Endodermal cell (in vitro differentiated cells): ENCODE data around the gene CHST1. TPM values are rescaled to one million over a fixed set of nuclear protein-coding genes. Genes with fewer than 3 reads are reported as not detected.

Source experiments
- DNase-seq: peaks from one replicate; pipeline ENCODE4 v3.0.0-alpha.2; 2017
- H3K27ac ChIP-seq: 2 replicates; pipeline ENCODE4 v1.5.1; 2013; ENCODE audit warnings: mild to moderate bottlenecking, low read depth, low read length, moderate library complexity
- H3K27me3 ChIP-seq: 2 replicates; pipeline ENCODE4 v1.6.1; 2013; ENCODE audit warnings: mild to moderate bottlenecking, low read length, moderate library complexity; ENCODE audit not compliant: insufficient read depth, control insufficient read depth, poor library complexity, severe bottlenecking
- H3K36me3 ChIP-seq: 2 replicates; pipeline ENCODE4 v1.7.0; 2013; ENCODE audit warnings: mild to moderate bottlenecking, low read length, moderate library complexity; ENCODE audit not compliant: control insufficient read depth, insufficient read depth
- H3K4me1 ChIP-seq: one replicate; pipeline ENCODE4 v1.7.0; 2013; ENCODE audit warnings: low read length; ENCODE audit not compliant: control insufficient read depth, insufficient read depth
- H3K4me3 ChIP-seq: 2 replicates; pipeline ENCODE4 v1.5.1; 2013; ENCODE audit warnings: mild to moderate bottlenecking, low read length, moderate library complexity
- H3K9ac ChIP-seq: 2 replicates; pipeline ENCODE4 v1.6.1; 2013; ENCODE audit warnings: mild to moderate bottlenecking, low read length, moderate library complexity; ENCODE audit not compliant: poor library complexity, severe bottlenecking; ENCODE audit errors: extremely low read depth
- H3K9me3 ChIP-seq: 2 replicates; pipeline ENCODE4 v1.6.1; 2013; ENCODE audit warnings: mild to moderate bottlenecking, low read length, moderate library complexity; ENCODE audit not compliant: control insufficient read depth
- H3K27ac Mint-ChIP-seq: 2 replicates; pipeline ENCODE4 v1.8.0; 2020; ENCODE audit warnings: mixed read lengths
- H3K27me3 Mint-ChIP-seq: 2 replicates; pipeline ENCODE4 v1.8.0; 2021; ENCODE audit warnings: mild to moderate bottlenecking, mixed read lengths; ENCODE audit not compliant: insufficient read depth
- H3K36me3 Mint-ChIP-seq: 2 replicates; pipeline ENCODE4 v1.8.0; 2020; ENCODE audit warnings: low read depth, mixed read lengths
- H3K4me1 Mint-ChIP-seq: 2 replicates; pipeline ENCODE4 v1.8.0; 2020; ENCODE audit warnings: mixed read lengths
- H3K4me3 Mint-ChIP-seq: 2 replicates; pipeline ENCODE4 v1.8.0; 2020; ENCODE audit warnings: mild to moderate bottlenecking, moderate library complexity, mixed read lengths
- H3K9me3 Mint-ChIP-seq: 2 replicates; pipeline ENCODE4 v1.8.0; 2020; ENCODE audit warnings: mild to moderate bottlenecking, mixed read lengths
- WGBS, 2 experiments: methylation state at CpG; one replicate each; pipeline versions ENCODE4 v1.1.5 to v1.1.7; 2013; ENCODE audit warnings: missing lambda C conversion rate in 2 of 2, mixed read lengths in 1 of 2; ENCODE audit not compliant: insufficient coverage in 1 of 2, insufficient read length in 1 of 2; 5-methylcytosine and 5-hydroxymethylcytosine counted together
- total RNA-seq, 2 donors: library from RNA; stranded (reverse); fragmentation: NEBNext Ultra II Directional in 1 of 2; extraction: Animal tissue kit (Norgen Biotek cat#: 25700) in 1 of 2; gene quantifications; 2 replicates in 1 of 2; 3 replicates in 1 of 2; pipeline ENCODE4 v1.2.1, GENCODE V29; 2021
- TF ChIP-seq, protein P1 (sequence below): fragments of 200-600 bp; sonication (generic); conservative IDR thresholded peaks from 2 replicates; pipeline ENCODE4 v1.5.0; 2021; ENCODE audit warnings: antibody characterized with exemption, mild to moderate bottlenecking

CHST1 gene
- total RNA-seq, 2 donors from 2014 or later: 0.95 to 1.6 TPM

- H3K4me1 Mint-ChIP-seq: peaks cover 10% of the 10 kb centered on the region
- no peak overlapping the region for H3K4me3 Mint-ChIP-seq
- DNase-seq: no peak
- 100% methylated on average over 2 of the region's 2 CpGs; no CpG with 5 or more reads in 1 of the 2 experiments for WGBS, 2 experiments
- peaks cover 33% of the 10 kb centered on the region for H3K27me3 Mint-ChIP-seq
- no peak overlapping the region for H3K9ac ChIP-seq
- H3K9me3 ChIP-seq: peaks cover 23% of the 10 kb centered on the region
- H3K27ac ChIP-seq: no peak overlapping the region
- TF ChIP-seq, protein P1, sequence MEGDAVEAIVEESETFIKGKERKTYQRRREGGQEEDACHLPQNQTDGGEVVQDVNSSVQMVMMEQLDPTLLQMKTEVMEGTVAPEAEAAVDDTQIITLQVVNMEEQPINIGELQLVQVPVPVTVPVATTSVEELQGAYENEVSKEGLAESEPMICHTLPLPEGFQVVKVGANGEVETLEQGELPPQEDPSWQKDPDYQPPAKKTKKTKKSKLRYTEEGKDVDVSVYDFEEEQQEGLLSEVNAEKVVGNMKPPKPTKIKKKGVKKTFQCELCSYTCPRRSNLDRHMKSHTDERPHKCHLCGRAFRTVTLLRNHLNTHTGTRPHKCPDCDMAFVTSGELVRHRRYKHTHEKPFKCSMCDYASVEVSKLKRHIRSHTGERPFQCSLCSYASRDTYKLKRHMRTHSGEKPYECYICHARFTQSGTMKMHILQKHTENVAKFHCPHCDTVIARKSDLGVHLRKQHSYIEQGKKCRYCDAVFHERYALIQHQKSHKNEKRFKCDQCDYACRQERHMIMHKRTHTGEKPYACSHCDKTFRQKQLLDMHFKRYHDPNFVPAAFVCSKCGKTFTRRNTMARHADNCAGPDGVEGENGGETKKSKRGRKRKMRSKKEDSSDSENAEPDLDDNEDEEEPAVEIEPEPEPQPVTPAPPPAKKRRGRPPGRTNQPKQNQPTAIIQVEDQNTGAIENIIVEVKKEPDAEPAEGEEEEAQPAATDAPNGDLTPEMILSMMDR: no peak
- H3K27ac Mint-ChIP-seq: no peak overlapping the region
- peaks cover 18% of the 10 kb centered on the region for H3K9me3 Mint-ChIP-seq
- H3K36me3 Mint-ChIP-seq: no peaks in the 10 kb centered on the region
- peaks cover 8% of the 10 kb centered on the region for H3K27me3 ChIP-seq
- H3K36me3 ChIP-seq: no peaks in the 10 kb centered on the region
- no peaks in the 10 kb centered on the region for H3K4me1 ChIP-seq
- no peak overlapping the region for H3K4me3 ChIP-seq
Observed at GRCh38 chr11:45622861-45623260, 42.6 kb downstream of the CHST1 start.

GRCh38 chr11:45622283-45622682 is 43.1 kb downstream of the CHST1 start:
- Mint-ChIP-seq H3K27ac (no peak overlapping the region), H3K36me3 (no peaks in the 10 kb centered on the region), H3K4me1 (peaks cover 15% of the 10 kb centered on the region), H3K27me3 (peaks cover 33% of the 10 kb centered on the region), H3K4me3 (no peak overlapping the region), H3K9me3 (peaks cover 12% of the 10 kb centered on the region)
- H3K4me3 ChIP-seq: no peak overlapping the region
- H3K9ac ChIP-seq: no peak overlapping the region
- H3K4me1 ChIP-seq: no peaks in the 10 kb centered on the region
- no peak for DNase-seq
- TF ChIP-seq, protein P1: no peak
- no peak overlapping the region for H3K27ac ChIP-seq
- H3K36me3 ChIP-seq: no peaks in the 10 kb centered on the region
- WGBS, 2 experiments: 61 to 100% methylated on average over 1 to 2 of the region's 2 CpGs
- peaks cover 8% of the 10 kb centered on the region for H3K27me3 ChIP-seq
- H3K9me3 ChIP-seq: peaks cover 18% of the 10 kb centered on the region

GRCh38 chr11:45621588-45621987 is 43.8 kb downstream of the CHST1 start:
- WGBS, 2 experiments: 74 to 80% methylated on average over 1 of the region's 1 CpG
- H3K27me3 Mint-ChIP-seq: peaks cover 32% of the 10 kb centered on the region
- TF ChIP-seq, protein P1: no peak

More at GRCh38 chr11:45621588-45621987, 43.8 kb downstream of the CHST1 start:
- no peak overlapping the region for H3K27ac ChIP-seq
- Mint-ChIP-seq H3K4me3 (no peak overlapping the region), H3K36me3 (no peaks in the 10 kb centered on the region), H3K9me3 (peaks cover 6% of the 10 kb centered on the region), H3K27ac (no peak overlapping the region), H3K4me1 (peaks cover 15% of the 10 kb centered on the region)
- H3K4me1 ChIP-seq: no peaks in the 10 kb centered on the region
- DNase-seq: no peak
- H3K9me3 ChIP-seq: peaks cover 18% of the 10 kb centered on the region
- H3K27me3 ChIP-seq: peaks cover 8% of the 10 kb centered on the region
- no peak overlapping the region for H3K4me3 ChIP-seq
- no peak overlapping the region for H3K9ac ChIP-seq
- no peaks in the 10 kb centered on the region for H3K36me3 ChIP-seq
